Muscle of leg (tissue), 11 donors: ENCODE measurements around the gene RANBP10. TPM values are rescaled to one million over a fixed set of nuclear protein-coding genes. Genes with fewer than 3 reads are reported as not detected.
A peak's percentile ranks its signal among the peaks of the same experiment; 100 is the strongest.

Experiments
- DNase-seq: peaks from one replicate; pipeline ENCODE4 v3.0.0; 2013
- H3K27ac ChIP-seq: one replicate; pipeline ENCODE4 v1.5.1; 2013; ENCODE audit warnings: mild to moderate bottlenecking, low read length, control low read depth
- H3K27me3 ChIP-seq: one replicate; pipeline ENCODE4 v1.6.1; 2013; ENCODE audit warnings: low read length; ENCODE audit not compliant: control insufficient read depth, insufficient read depth
- H3K36me3 ChIP-seq: one replicate; pipeline ENCODE4 v1.6.1; 2013; ENCODE audit warnings: low read length; ENCODE audit not compliant: control insufficient read depth, insufficient read depth
- H3K4me1 ChIP-seq: one replicate; pipeline ENCODE4 v1.6.1; 2013; ENCODE audit warnings: low read length; ENCODE audit not compliant: control insufficient read depth, insufficient read depth
- H3K4me3 ChIP-seq: one replicate; pipeline ENCODE4 v1.5.1; 2013; ENCODE audit warnings: low read length, control low read depth
- H3K9me3 ChIP-seq: replicated peaks from 2 replicates; pipeline ENCODE4 v1.6.1; 2013; ENCODE audit warnings: low read depth, low read length; ENCODE audit not compliant: control insufficient read depth
- WGBS: methylation state at CpG from one replicate; pipeline ENCODE4 v1.1.5; 2013; ENCODE audit warnings: missing lambda C conversion rate; ENCODE audit not compliant: insufficient coverage; 5-methylcytosine and 5-hydroxymethylcytosine counted together
- polyA plus RNA-seq, 8 donors: library from polyadenylated mRNA; unstranded; fragments of 120-200 nt; gene quantifications; one replicate each; pipeline versions ENCODE4 v1.2.1 to v1.2.3, GENCODE V29; 2013; ENCODE audit warnings: inconsistent platforms in 1 of 8, low replicate concordance in 1 of 8; ENCODE audit not compliant: insufficient read length in 8 of 8, insufficient read depth in 1 of 8
- total RNA-seq: library from RNA; stranded (reverse); fragments of 120-200 nt; gene quantifications from one replicate; pipeline ENCODE4 v1.2.4, GENCODE V29; 2013

The RANBP10 gene
- total and polyA plus RNA-seq, 9 donors: 7.1 to 24.1 (median 20.0) TPM

DNA sequence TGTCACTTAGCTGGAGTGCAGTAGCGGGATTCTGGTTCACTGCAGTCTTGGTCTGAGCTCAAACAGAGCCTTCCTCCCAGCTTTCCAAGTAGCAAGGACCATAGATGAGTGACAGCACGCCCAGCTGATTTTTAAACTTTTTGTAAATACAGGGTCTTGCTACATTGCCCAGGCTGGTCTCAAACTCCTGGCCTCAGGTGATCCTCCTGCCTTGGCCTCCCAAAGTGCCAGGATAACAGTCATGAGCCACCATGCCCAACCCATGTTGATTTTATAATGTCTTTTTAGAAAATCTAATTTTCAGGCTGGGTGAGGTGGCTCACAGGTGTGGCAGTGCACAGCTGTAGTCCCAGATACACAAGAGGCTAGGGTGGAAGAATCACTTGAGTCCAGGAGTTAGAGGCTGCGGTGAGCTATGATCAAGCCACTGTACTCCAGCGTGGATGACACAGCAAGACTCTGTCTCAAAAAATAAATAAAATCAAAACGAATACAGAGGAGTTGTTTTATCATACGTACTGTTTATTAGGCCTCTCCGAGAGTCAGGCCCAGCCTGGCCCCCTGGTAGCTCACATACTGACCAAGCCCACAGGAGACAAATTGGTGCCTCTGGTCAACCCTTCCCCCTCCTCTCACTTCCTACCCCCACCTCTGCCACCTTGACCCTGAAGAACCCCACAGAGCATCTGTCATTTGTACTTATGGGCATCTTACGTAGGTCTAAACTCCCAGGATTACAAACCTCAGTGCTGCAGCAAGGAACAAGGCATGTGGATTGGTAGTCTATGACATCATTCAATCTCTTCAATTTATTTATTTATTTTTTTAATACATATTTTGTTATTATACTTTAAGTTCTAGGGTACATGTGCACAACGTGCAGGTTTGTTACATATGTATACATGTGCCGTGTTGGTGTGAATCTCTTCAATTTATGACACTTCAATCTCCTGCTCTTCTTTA, 126.1 kb downstream of the RANBP10 start:
- H3K27ac ChIP-seq: no peak overlapping the region
- H3K4me1 ChIP-seq: no peaks in the 10 kb centered on the region
- 97% methylated on average over 5 of the region's 10 CpGs for WGBS
- H3K9me3 ChIP-seq: no peaks in the 10 kb centered on the region
- no peak overlapping the region for H3K4me3 ChIP-seq
- no peaks in the 10 kb centered on the region for H3K27me3 ChIP-seq
- DNase-seq: no peak
- H3K36me3 ChIP-seq: peaks cover 24% of the 10 kb centered on the region

GRCh38 chr16:67678354-67679023, 127.9 kb downstream of the RANBP10 start:
- H3K9me3 ChIP-seq: no peaks in the 10 kb centered on the region
- WGBS: 80% methylated on average over 10 of the region's 12 CpGs
- H3K36me3 ChIP-seq: peaks cover 18% of the 10 kb centered on the region
- no peak overlapping the region for H3K27ac ChIP-seq
- no peak overlapping the region for H3K4me3 ChIP-seq
- no peaks in the 10 kb centered on the region for H3K27me3 ChIP-seq
- H3K4me1 ChIP-seq: peaks cover 10% of the 10 kb centered on the region
- DNase-seq: peak; percentile 62

- DNase-seq: no peak
- Histone ChIP-seq H3K9me3 (no peaks in the 10 kb centered on the region), H3K4me1 (peaks cover 18% of the 10 kb centered on the region), H3K27ac (no peak overlapping the region), H3K27me3 (no peaks in the 10 kb centered on the region), H3K36me3 (peaks cover 10% of the 10 kb centered on the region), H3K4me3 (no peak overlapping the region)
- WGBS: 100% methylated on average over 1 of the region's 1 CpG
Observed at GRCh38 chr16:67677712-67678111, 128.6 kb downstream of the RANBP10 start.

DNA sequence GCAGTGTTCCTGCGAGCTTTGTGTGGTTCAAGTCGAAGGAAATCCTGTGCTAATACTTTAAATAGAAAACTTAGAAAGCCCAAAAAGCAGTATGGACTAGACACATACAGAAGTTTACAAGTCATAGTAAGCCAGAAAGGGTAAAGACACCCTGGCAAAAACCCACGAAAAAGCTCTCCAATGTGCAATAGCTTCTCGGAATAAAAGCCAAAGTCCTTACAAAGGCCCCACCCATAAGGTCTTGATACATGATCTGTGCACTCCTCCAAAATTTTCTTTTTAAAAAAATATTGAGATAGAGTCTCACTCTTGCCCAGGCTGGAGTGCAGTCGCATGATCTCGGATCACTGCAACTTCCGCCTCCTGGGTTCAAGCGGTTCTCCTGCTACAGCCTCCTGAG, 129.4 kb downstream of the RANBP10 start:
- WGBS: 87% methylated on average over 3 of the region's 8 CpGs
- Histone ChIP-seq H3K27ac (no peak overlapping the region), H3K9me3 (no peaks in the 10 kb centered on the region), H3K36me3 (peaks cover 9% of the 10 kb centered on the region), H3K27me3 (no peaks in the 10 kb centered on the region), H3K4me1 (peaks cover 18% of the 10 kb centered on the region), H3K4me3 (no peak overlapping the region)
- no peak for DNase-seq

DNA sequence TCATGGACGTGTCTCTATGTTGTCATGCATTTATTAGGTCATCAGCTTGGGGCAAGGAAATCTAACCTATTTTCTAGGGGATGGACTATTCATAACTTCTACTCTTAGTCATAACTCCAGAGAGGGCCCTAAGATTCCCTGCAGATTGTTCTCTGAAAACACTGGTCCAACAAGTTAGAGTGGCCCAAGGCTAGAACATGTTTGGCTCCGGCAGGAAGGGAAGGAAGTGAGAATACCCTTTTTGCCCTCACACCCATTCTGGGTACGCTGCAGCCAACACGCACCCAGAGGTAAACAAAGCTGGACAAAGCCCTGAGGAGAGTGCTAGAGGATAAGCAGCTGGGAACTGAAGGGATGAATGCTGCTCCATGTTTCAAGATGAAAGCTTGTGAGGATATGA, 129.8 kb downstream of the RANBP10 start:
- WGBS: no CpG with 5 or more reads among the region's 4 CpGs
- Histone ChIP-seq H3K36me3 (peaks cover 9% of the 10 kb centered on the region), H3K27ac (no peak overlapping the region), H3K4me3 (no peak overlapping the region), H3K4me1 (peaks cover 18% of the 10 kb centered on the region), H3K27me3 (no peaks in the 10 kb centered on the region), H3K9me3 (no peaks in the 10 kb centered on the region)
- no peak for DNase-seq

DNA sequence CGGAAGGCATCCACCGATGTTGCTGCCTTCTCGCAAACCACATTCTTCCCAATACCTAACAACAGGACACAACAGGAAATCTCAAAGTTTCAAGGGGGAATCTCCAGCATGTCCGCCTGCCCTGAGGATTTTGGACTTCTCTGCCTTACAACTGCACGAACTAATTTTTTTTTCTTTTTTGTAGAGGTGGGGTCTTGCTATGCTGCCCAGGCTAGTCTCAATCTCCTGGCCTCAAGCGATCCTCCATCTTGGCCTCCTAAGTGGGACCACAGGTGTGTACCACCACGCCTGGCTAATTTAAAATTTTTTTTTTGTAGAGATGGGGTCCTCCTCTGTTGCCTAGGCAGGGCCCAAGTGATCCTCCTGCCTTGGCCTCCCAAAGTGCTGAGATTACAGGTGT, 130.4 kb downstream of the RANBP10 start:
- Histone ChIP-seq H3K9me3 (no peaks in the 10 kb centered on the region), H3K27me3 (no peaks in the 10 kb centered on the region), H3K4me1 (peaks cover 18% of the 10 kb centered on the region), H3K36me3 (peaks cover 8% of the 10 kb centered on the region), H3K27ac (no peak overlapping the region), H3K4me3 (no peak overlapping the region)
- DNase-seq: no peak
- WGBS: 94% methylated on average over 3 of the region's 7 CpGs

DNA sequence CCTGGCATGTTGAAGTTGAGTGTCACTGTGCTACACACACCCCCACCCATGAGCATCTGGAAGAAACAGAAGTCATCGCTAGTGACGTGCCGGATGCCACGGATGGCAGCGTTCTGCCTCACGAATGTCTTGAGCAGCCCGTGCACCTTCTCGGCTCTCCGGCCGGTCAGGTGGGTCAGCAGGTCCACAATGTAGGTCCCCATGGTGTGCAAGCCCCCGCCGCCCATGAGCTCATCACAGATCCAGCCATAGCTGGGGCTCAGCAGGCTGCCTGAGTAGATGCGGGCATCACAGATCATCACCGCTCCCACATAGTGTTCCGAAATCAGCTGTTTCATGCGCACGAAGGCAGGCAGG, 130.8 kb downstream of the RANBP10 start:
- 94% methylated on average over 17 of the region's 17 CpGs for WGBS
- no peak for DNase-seq
- Histone ChIP-seq H3K9me3 (no peaks in the 10 kb centered on the region), H3K4me3 (no peak overlapping the region), H3K27ac (no peak overlapping the region), H3K4me1 (peaks cover 18% of the 10 kb centered on the region), H3K27me3 (no peaks in the 10 kb centered on the region), H3K36me3 (peaks cover 5% of the 10 kb centered on the region)

DNA sequence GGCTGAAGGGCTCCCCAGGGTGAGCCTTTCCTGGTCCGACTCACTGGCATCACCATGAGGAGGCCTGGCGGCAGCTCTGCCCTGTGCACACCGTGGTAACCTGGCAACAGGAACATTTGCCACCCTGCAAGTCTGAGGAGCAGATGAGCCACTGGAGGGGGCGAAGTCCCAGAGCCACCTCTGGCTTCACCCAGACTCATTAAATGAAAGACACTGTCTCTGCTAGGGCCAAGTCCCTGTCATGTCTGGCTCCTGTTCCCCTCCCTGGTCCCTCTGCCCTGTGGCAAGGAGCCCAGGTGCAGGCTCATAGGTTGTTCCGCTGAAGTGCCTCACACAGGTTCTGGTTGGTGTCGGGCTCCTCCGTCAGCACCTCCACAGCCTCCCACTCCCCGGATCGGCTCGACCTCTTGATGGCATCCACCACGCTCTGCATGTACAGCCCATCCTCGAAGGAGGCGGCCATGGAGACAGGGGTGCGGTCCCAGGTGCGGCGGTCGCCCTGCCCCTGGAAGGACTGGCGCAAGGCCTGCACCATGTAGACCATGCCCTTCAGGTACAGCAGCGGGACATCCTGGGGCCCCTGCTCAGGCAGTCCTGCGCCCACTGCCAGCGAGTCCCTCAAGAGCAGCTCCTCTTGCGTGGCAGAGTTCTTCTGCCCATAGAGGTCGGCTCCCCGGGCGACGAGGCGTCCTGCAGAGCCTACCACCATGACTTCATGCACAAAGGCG, 131.3 kb downstream of the RANBP10 start:
- H3K27ac ChIP-seq: no peak overlapping the region

DNA sequence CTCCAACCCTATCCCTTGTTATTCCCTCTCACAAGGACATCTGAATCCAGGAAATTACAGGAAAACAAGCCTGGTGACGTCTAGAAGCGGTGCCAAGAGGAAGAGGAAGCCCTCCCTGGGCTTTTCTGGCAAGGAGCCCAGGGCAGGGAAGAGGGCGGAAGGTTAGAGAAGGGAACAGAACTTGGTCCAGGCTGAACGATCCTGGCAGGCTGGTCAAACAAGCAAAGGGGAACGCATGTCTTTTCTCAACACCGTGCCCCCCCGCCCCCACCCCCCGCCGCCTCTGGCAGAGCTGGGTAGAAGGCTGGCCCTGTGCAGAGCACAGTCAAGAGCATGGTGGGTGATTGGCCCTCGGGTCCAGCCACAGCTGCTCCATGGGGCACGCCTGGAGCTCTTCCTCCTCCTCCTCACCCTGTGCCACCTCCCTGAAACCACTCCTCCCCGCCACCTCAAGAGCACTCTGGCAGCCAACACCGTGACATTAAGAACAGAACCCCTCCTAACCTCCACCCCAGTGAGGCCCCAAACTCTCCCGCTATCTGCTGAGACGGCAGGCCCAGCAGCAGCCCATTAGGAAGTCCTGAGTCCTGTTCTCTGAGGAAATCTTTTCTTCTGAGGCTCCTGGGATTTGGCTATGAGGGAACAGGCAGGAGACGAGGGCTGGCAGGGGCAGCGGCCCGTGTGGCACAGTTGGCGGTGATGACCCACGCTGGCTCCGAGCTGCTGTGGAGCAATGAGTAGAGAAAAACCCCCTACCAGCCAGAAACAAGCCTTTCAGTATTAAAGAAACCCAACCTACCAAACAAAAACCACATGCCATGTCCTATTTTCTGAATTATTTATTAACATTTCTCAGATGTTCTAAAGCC, 132.4 kb downstream of the RANBP10 start:
- Histone ChIP-seq H3K36me3 (peaks cover 5% of the 10 kb centered on the region), H3K9me3 (no peaks in the 10 kb centered on the region), H3K27ac (peak overlapping the region; percentile 87), H3K4me3 (no peak overlapping the region), H3K4me1 (peaks cover 18% of the 10 kb centered on the region), H3K27me3 (no peaks in the 10 kb centered on the region)
- 54% methylated on average over 8 of the region's 21 CpGs for WGBS
- DNase-seq: peak; percentile 79

More for the DNA sequence above, 131.3 kb downstream of the RANBP10 start:
- no peaks in the 10 kb centered on the region for H3K9me3 ChIP-seq
- peaks cover 5% of the 10 kb centered on the region for H3K36me3 ChIP-seq
- no peaks in the 10 kb centered on the region for H3K27me3 ChIP-seq
- peaks cover 18% of the 10 kb centered on the region for H3K4me1 ChIP-seq
- no peak for DNase-seq
- no peak overlapping the region for H3K4me3 ChIP-seq
- 92% methylated on average over 28 of the region's 28 CpGs for WGBS
